Liver (tissue), 9 donors: ENCODE data around the gene ACTR1A. TPM values are rescaled to one million over a fixed set of nuclear protein-coding genes. Genes with fewer than 3 reads are reported as not detected.
A peak's percentile ranks its signal among the peaks of the same experiment; 100 is the strongest.

Experiments
- DNase-seq: peaks from one replicate; pipeline ENCODE4 v3.0.0-alpha.2; 2017; ENCODE audit warnings: low spot score
- H3K27ac ChIP-seq, 2 donors: one replicate each; pipeline ENCODE4 v1.7.0; 2013; ENCODE audit warnings: inconsistent platforms in 2 of 2, low read length in 2 of 2, control low read depth in 1 of 2, low read depth in 1 of 2, mild to moderate bottlenecking in 1 of 2
- H3K27me3 ChIP-seq, 4 donors: one replicate each; pipeline versions ENCODE4 v1.6.1 to v1.7.0; 2013; ENCODE audit warnings: low read length in 3 of 4, inconsistent platforms in 1 of 4, mild to moderate bottlenecking in 1 of 4, moderate library complexity in 1 of 4; ENCODE audit not compliant: control insufficient read depth in 4 of 4, insufficient read depth in 4 of 4
- H3K36me3 ChIP-seq, 4 donors: one replicate each; pipeline versions ENCODE4 v1.6.1 to v1.7.0; 2013; ENCODE audit warnings: low read length in 3 of 4, mild to moderate bottlenecking in 3 of 4, low read depth in 1 of 4, moderate library complexity in 1 of 4; ENCODE audit not compliant: control insufficient read depth in 4 of 4, insufficient read depth in 3 of 4
- H3K4me1 ChIP-seq, 4 donors: one replicate each; pipeline versions ENCODE4 v1.6.1 to v1.7.0; 2013; ENCODE audit warnings: low read length in 3 of 4, mild to moderate bottlenecking in 3 of 4, moderate library complexity in 1 of 4; ENCODE audit not compliant: control insufficient read depth in 4 of 4, insufficient read depth in 4 of 4
- H3K4me3 ChIP-seq, 3 donors: one replicate each; pipeline versions ENCODE4 v1.6.1 to v1.7.0; 2013; ENCODE audit warnings: low read length in 3 of 3, control low read depth in 1 of 3, low read depth in 1 of 3, mild to moderate bottlenecking in 1 of 3
- H3K9ac ChIP-seq, 2 donors: one replicate each; pipeline ENCODE4 v1.7.0; 2013; ENCODE audit warnings: low read length in 2 of 2, mild to moderate bottlenecking in 2 of 2, moderate library complexity in 2 of 2, control low read depth in 1 of 2, low read depth in 1 of 2
- H3K9me3 ChIP-seq, 4 donors: one replicate each; pipeline versions ENCODE4 v1.6.1 to v1.7.0; 2013; ENCODE audit warnings: low read length in 3 of 4; ENCODE audit not compliant: control insufficient read depth in 4 of 4
- EGR1 ChIP-seq, 2 donors: IDR thresholded peaks; 2 replicates each; pipeline ENCODE4 v1.6.1; 2016 to 2018; ENCODE audit warnings: antibody characterized with exemption in 2 of 2, low read depth in 2 of 2
- FOXA1 ChIP-seq: IDR thresholded peaks from 2 replicates; pipeline ENCODE4 v1.6.1; 2016; ENCODE audit warnings: antibody characterized with exemption
- FOXA2 ChIP-seq: IDR thresholded peaks from 2 replicates; pipeline ENCODE4 v1.6.1; 2016; ENCODE audit warnings: antibody characterized with exemption
- HNF4A ChIP-seq, 2 donors: conservative IDR thresholded peaks; 2 replicates each; pipeline ENCODE4 v1.6.1; 2016; ENCODE audit warnings: antibody characterized with exemption in 2 of 2, mild to moderate bottlenecking in 2 of 2
- HNF4G ChIP-seq: IDR thresholded peaks from 2 replicates; pipeline ENCODE4 v1.6.1; 2016; ENCODE audit warnings: antibody characterized with exemption
- JUND ChIP-seq, 2 donors: IDR thresholded peaks; 2 replicates each; pipeline ENCODE4 v1.6.1; 2016; ENCODE audit warnings: antibody characterized with exemption in 2 of 2
- NR2F2 ChIP-seq: IDR thresholded peaks from 2 replicates; pipeline ENCODE4 v1.6.1; 2016; ENCODE audit warnings: antibody characterized with exemption
- RAD21 ChIP-seq, 2 donors: IDR thresholded peaks; 2 replicates each; pipeline ENCODE4 v1.6.1; 2016; ENCODE audit warnings: antibody characterized with exemption in 2 of 2, mild to moderate bottlenecking in 2 of 2
- REST ChIP-seq: IDR thresholded peaks from 2 replicates; pipeline ENCODE4 v1.6.1; 2016; ENCODE audit warnings: antibody characterized with exemption, mild to moderate bottlenecking
- RXRA ChIP-seq, 2 donors: IDR thresholded peaks; 2 replicates each; pipeline ENCODE4 v1.6.1; 2017 to 2018; ENCODE audit warnings: antibody characterized with exemption in 2 of 2, mild to moderate bottlenecking in 1 of 2
- SP1 ChIP-seq: IDR thresholded peaks from 2 replicates; pipeline ENCODE4 v1.6.1; 2018; ENCODE audit warnings: antibody characterized with exemption, mild to moderate bottlenecking
- TAF1 ChIP-seq: conservative IDR thresholded peaks from 2 replicates; pipeline ENCODE4 v1.6.1; 2016; ENCODE audit warnings: antibody characterized with exemption, mild to moderate bottlenecking
- YY1 ChIP-seq: IDR thresholded peaks from 2 replicates; pipeline ENCODE4 v1.6.1; 2016; ENCODE audit warnings: antibody characterized with exemption, mild to moderate bottlenecking
- WGBS: extraction: QIAGEN DNeasy Blood & Tissue Kit; methylation state at CpG from one replicate; pipeline ENCODE4 v1.1.7; 2013; 5-methylcytosine and 5-hydroxymethylcytosine counted together
- polyA plus RNA-seq, 2 donors: library from polyadenylated mRNA; stranded (reverse) in 1 of 2; unstranded in 1 of 2; fragments of 200-250 nt in 1 of 2; fragments of >200 nt in 1 of 2; fragmentation: Nextera tagmentation in 1 of 2; extraction: Ambion mirVana in 1 of 2; gene quantifications; one replicate each; pipeline versions ENCODE4 v1.2.1 to v1.2.3, GENCODE V29; 2013 to 2015
- total RNA-seq, 2 donors: library from RNA; depleted of rRNA; stranded (reverse); fragments of >200 nt; gene quantifications; one replicate each; pipeline ENCODE4 v1.2.3, GENCODE V29; 2014
- TF ChIP-seq, protein P1 (sequence below): IDR thresholded peaks from 2 replicates; pipeline ENCODE4 v1.6.1; 2016; ENCODE audit warnings: antibody characterized with exemption
- TF ChIP-seq, protein P2 (sequence below): IDR thresholded peaks from 2 replicates; pipeline ENCODE4 v1.6.1; 2016; ENCODE audit warnings: antibody characterized with exemption
- TF ChIP-seq, protein P3 (sequence below): fragments of 150-350 bp; IDR thresholded peaks from 2 replicates; pipeline ENCODE4 v1.5.1; 2017; ENCODE audit warnings: improper control_type of control experiment, low read depth, low read length; ENCODE audit not compliant: missing input control
- TF ChIP-seq, protein P4 (sequence below): IDR thresholded peaks from 2 replicates; pipeline ENCODE4 v1.6.1; 2016; ENCODE audit warnings: antibody characterized with exemption
- donor health status: healthy.
- donor health status: healthy.
- donor health status: healthy.
- donor health status: healthy.
- donor health status: healthy.

ACTR1A gene
- total and polyA plus RNA-seq, 4 donors = 24.5 to 51.9 (median 35.3) TPM

GRCh38 chr10:102452672-102453340, 49.7 kb downstream of the ACTR1A start:
- H3K4me1 ChIP-seq = peaks cover 4 to 27% (median 16%) of the 10 kb centered on the region in 4 donors
- WGBS = 60% methylated on average over 3 of the region's 3 CpGs
- peak; percentile 58 to 67 for TF ChIP-seq RXRA (IDR thresholded peaks at IDR 0.05)
- TF ChIP-seq, protein P1, sequence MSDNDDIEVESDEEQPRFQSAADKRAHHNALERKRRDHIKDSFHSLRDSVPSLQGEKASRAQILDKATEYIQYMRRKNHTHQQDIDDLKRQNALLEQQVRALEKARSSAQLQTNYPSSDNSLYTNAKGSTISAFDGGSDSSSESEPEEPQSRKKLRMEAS = no peak
- peak; percentile 46 to 78 for TF ChIP-seq HNF4A (conservative IDR thresholded peaks at IDR 0.05)
- no peak for TF ChIP-seq FOXA2
- TF ChIP-seq REST = no peak
- peak; percentile 26 to 65 for TF ChIP-seq JUND (IDR thresholded peaks at IDR 0.05)
- peak; percentile 50 for TF ChIP-seq YY1
- H3K4me3 ChIP-seq = no peak overlapping the region
- no peak overlapping the region for H3K9ac ChIP-seq
- H3K36me3 ChIP-seq = peaks cover 0 to 6% (median 3%) of the 10 kb centered on the region in 4 donors
- peak overlapping the region; percentile 48 to 66 for H3K27ac ChIP-seq
- H3K9me3 ChIP-seq = no peaks in the 10 kb centered on the region
- no peak for DNase-seq
- no peaks in the 10 kb centered on the region for H3K27me3 ChIP-seq

DNA sequence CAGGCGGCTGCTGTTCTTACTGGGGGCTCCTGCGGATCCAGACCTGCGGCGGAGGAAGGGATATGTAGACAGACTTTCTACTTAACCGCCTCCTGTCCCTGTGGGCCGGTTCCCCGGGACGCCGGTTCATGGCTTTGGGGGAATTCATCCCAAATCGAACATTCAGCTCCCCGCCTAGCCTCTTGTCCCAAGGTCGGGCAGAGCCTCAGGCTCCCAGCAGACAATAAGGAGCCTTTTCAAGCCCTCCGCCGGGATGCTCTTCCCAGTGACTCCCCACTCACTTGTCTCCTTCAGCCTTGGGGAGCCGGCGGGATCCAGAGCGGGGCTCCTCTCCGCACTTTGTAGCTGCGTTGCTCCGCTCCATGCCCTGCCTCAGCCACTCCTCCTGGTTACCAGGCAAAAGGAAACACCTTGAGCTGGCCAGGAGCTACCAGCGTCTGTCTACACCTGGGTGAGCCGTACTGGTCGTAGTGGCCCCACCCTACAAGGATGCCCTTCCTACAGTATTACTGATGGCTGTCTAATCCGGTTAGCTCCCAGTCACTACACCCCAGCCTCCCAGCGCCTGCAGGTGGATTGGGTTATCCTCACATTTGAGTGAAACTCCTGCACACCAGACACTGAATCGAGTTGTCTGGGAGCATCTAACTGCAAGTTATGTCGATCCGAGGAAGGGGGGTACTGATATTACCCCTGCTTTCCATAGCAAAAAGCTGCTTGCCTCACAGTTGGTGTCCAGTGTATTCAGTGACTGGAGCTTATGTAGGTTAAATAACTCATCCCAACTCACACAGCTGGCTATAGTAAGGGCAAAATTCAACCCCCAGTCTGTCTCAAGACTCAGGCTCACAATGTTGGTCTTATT, 51.2 kb downstream of the ACTR1A start, which contains the start of gene C10orf95:
Gene C10orf95 (minus strand): TSS at position 439 of the 865 bp plus-strand sequence. CDS start 450 bp downstream, outside the sequence.
- Histone ChIP-seq H3K27me3 (no peaks in the 10 kb centered on the region), H3K4me1 (peaks cover 4 to 27% (median 16%) of the 10 kb centered on the region in 4 donors), H3K36me3 (peaks cover 0 to 6% (median 3%) of the 10 kb centered on the region in 4 donors), H3K9me3 (no peaks in the 10 kb centered on the region), H3K4me3 (peak within 1 kb of the TSS; percentile 50 to 99 (median 99)), H3K27ac (peak within 1 kb of the TSS; percentile 81), H3K9ac (peak within 1 kb of the TSS in 1 of 2 donors; percentile 50)
- TF ChIP-seq REST = no peak
- no peak for TF ChIP-seq FOXA2
- no peak for TF ChIP-seq HNF4G
- TF ChIP-seq TAF1 = no peak
- no peak for TF ChIP-seq HNF4A (conservative IDR thresholded peaks at IDR 0.05)
- TF ChIP-seq EGR1 (IDR thresholded peaks at IDR 0.05; ENCODE audit: low read depth in 2 of 2) = no peak
- TF ChIP-seq RAD21 (IDR thresholded peaks at IDR 0.05) = no peak
- no peak for TF ChIP-seq SP1
- TF ChIP-seq RXRA (IDR thresholded peaks at IDR 0.05) = no peak
- TF ChIP-seq YY1 = no peak
- TF ChIP-seq, protein P2, sequence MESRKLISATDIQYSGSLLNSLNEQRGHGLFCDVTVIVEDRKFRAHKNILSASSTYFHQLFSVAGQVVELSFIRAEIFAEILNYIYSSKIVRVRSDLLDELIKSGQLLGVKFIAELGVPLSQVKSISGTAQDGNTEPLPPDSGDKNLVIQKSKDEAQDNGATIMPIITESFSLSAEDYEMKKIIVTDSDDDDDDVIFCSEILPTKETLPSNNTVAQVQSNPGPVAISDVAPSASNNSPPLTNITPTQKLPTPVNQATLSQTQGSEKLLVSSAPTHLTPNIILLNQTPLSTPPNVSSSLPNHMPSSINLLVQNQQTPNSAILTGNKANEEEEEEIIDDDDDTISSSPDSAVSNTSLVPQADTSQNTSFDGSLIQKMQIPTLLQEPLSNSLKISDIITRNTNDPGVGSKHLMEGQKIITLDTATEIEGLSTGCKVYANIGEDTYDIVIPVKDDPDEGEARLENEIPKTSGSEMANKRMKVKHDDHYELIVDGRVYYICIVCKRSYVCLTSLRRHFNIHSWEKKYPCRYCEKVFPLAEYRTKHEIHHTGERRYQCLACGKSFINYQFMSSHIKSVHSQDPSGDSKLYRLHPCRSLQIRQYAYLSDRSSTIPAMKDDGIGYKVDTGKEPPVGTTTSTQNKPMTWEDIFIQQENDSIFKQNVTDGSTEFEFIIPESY = no peak
- TF ChIP-seq, protein P3, sequence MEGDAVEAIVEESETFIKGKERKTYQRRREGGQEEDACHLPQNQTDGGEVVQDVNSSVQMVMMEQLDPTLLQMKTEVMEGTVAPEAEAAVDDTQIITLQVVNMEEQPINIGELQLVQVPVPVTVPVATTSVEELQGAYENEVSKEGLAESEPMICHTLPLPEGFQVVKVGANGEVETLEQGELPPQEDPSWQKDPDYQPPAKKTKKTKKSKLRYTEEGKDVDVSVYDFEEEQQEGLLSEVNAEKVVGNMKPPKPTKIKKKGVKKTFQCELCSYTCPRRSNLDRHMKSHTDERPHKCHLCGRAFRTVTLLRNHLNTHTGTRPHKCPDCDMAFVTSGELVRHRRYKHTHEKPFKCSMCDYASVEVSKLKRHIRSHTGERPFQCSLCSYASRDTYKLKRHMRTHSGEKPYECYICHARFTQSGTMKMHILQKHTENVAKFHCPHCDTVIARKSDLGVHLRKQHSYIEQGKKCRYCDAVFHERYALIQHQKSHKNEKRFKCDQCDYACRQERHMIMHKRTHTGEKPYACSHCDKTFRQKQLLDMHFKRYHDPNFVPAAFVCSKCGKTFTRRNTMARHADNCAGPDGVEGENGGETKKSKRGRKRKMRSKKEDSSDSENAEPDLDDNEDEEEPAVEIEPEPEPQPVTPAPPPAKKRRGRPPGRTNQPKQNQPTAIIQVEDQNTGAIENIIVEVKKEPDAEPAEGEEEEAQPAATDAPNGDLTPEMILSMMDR = no peak
- TF ChIP-seq FOXA1 = no peak
- no peak for TF ChIP-seq JUND (IDR thresholded peaks at IDR 0.05)
- TF ChIP-seq, protein P1 = no peak
- TF ChIP-seq, protein P4, sequence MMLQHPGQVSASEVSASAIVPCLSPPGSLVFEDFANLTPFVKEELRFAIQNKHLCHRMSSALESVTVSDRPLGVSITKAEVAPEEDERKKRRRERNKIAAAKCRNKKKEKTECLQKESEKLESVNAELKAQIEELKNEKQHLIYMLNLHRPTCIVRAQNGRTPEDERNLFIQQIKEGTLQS = no peak
- no peak for TF ChIP-seq NR2F2
- DNase-seq = no peak
- 39% methylated on average over 28 of the region's 28 CpGs for WGBS
